Prostate gland (tissue), 2 donors: ENCODE data around the gene TGFB1I1. TPM values are rescaled to one million over a fixed set of nuclear protein-coding genes. Genes with fewer than 3 reads are reported as not detected.
"Not testable (repeated sequence)": the region's sequence is repeated elsewhere in the genome, so short reads cannot be mapped to it uniquely, and the experiment has no call there.

Source experiments
- DNase-seq: peaks from one replicate; pipeline ENCODE4 v3.0.0-alpha.2; 2019; ENCODE audit warnings: low spot score
- H3K27ac ChIP-seq, 2 donors: fragments of 200-600 bp; sonication (generic); 2 replicates each; pipeline ENCODE4 v1.5.1; 2017 to 2019
- H3K27me3 ChIP-seq: fragments of 200-600 bp; sonication (generic); replicated peaks from 2 replicates; pipeline ENCODE4 v1.5.1; 2019; ENCODE audit not compliant: insufficient read depth
- H3K36me3 ChIP-seq, 2 donors: fragments of 200-600 bp; sonication (generic); 1 replicate in 1 of 2; 2 replicates in 1 of 2; pipeline versions ENCODE4 v1.5.1 to v1.8.1; 2017 to 2019
- H3K4me1 ChIP-seq: fragments of 200-600 bp; sonication (generic); replicated peaks from 2 replicates; pipeline ENCODE4 v1.5.1; 2019
- H3K4me3 ChIP-seq, 2 donors: fragments of 200-600 bp; sonication (generic); 2 replicates each; pipeline ENCODE4 v1.5.1; 2017 to 2019
- H3K9me3 ChIP-seq: fragments of 200-600 bp; sonication (generic); 2 replicates; pipeline ENCODE4 v1.5.1; 2017
- CTCF ChIP-seq, 4 experiments: fragments of 200-600 bp in 2 of 4; fragments of 450-650 bp in 2 of 4; sonication (generic) in 2 of 4; IDR thresholded peaks; 1 replicate in 3 of 4; 2 replicates in 1 of 4; pipeline ENCODE4 v1.5.1; 2016 to 2019; ENCODE audit warnings: antibody characterized with exemption in 4 of 4, mild to moderate bottlenecking in 2 of 4, moderate library complexity in 2 of 4
- POLR2A ChIP-seq: fragments of 450-650 bp; IDR thresholded peaks from one replicate; pipeline ENCODE4 v1.6.1; 2016; ENCODE audit warnings: antibody characterized with exemption, mild to moderate bottlenecking
- POLR2AphosphoS5 ChIP-seq: sonication (generic); formaldehyde crosslinking; IDR thresholded peaks from one replicate; pipeline ENCODE4 v1.6.1; 2017; ENCODE audit warnings: antibody characterized with exemption
- WGBS: methylation state at CpG from one replicate; pipeline ENCODE4 v1.1.5; 2018; 5-methylcytosine and 5-hydroxymethylcytosine counted together
- intact Hi-C: fragments of 100-400 bp; cut with DNase I; formaldehyde crosslinking; loops from one replicate; pipeline ENCODE4 v1.14.2; 2022
- total RNA-seq, 2 donors: library from RNA; depleted of rRNA; stranded (reverse); fragments of >200 nt; gene quantifications; one replicate each; pipeline ENCODE4 v1.1.0, GENCODE V29; 2016

TGFB1I1 gene
- total RNA-seq, 2 donors from 2014 or later: 62.0 to 115 TPM

GRCh38 chr16:31435341-31436220 is 36.4 kb upstream of the TGFB1I1 start:
- intact Hi-C loops: no loop called here
- no peak overlapping the region for H3K4me3 ChIP-seq
- 91% methylated on average over 47 of the region's 47 CpGs for WGBS
- H3K27ac ChIP-seq: no peak overlapping the region
- H3K9me3 ChIP-seq: no peaks in the 10 kb centered on the region
- DNase-seq: no peak
- H3K27me3 ChIP-seq: no peaks in the 10 kb centered on the region
- H3K36me3 ChIP-seq: no peaks in the 10 kb centered on the region
- no peak for TF ChIP-seq CTCF (IDR thresholded peaks at IDR 0.05)
- no peak for TF ChIP-seq POLR2AphosphoS5
- TF ChIP-seq POLR2A: no peak
- H3K4me1 ChIP-seq: no peaks in the 10 kb centered on the region

GRCh38 chr16:31436221-31437045 is 35.5 kb upstream of the TGFB1I1 start:
- H3K4me1 ChIP-seq: no peaks in the 10 kb centered on the region
- H3K4me3 ChIP-seq: no peak overlapping the region
- intact Hi-C loops: no loop called here
- no peak for DNase-seq
- H3K36me3 ChIP-seq: no peaks in the 10 kb centered on the region
- 92% methylated on average over 32 of the region's 44 CpGs for WGBS
- H3K27me3 ChIP-seq: no peaks in the 10 kb centered on the region
- H3K27ac ChIP-seq: no peak overlapping the region
- H3K9me3 ChIP-seq: no peaks in the 10 kb centered on the region
- TF ChIP-seq CTCF (IDR thresholded peaks at IDR 0.05) (no peak), POLR2A (no peak), POLR2AphosphoS5 (no peak)

- no peaks in the 10 kb centered on the region for H3K4me1 ChIP-seq
- 53% methylated on average over 2 of the region's 2 CpGs for WGBS
- H3K36me3 ChIP-seq: no peaks in the 10 kb centered on the region
- TF ChIP-seq POLR2AphosphoS5 (no peak), POLR2A (no peak), CTCF (IDR thresholded peaks at IDR 0.05) (no peak)
- intact Hi-C loops: no loop called here
- H3K4me3 ChIP-seq: no peak overlapping the region
- H3K27me3 ChIP-seq: no peaks in the 10 kb centered on the region
- H3K27ac ChIP-seq: no peak overlapping the region
- DNase-seq: no peak
- no peaks in the 10 kb centered on the region for H3K9me3 ChIP-seq
These were observed 33.5 kb upstream of the TGFB1I1 start for GRCh38 chr16:31438414-31438813.

- intact Hi-C loops, H3K9me3 ChIP-seq, H3K27ac ChIP-seq, DNase-seq, H3K4me1 ChIP-seq, H3K4me3 ChIP-seq, H3K36me3 ChIP-seq, H3K27me3 ChIP-seq: not testable (repeated sequence)
- 62% methylated on average over 4 of the region's 4 CpGs for WGBS
These were observed 32.9 kb upstream of the TGFB1I1 start for GRCh38 chr16:31439023-31439422.

GRCh38 chr16:31439519-31439918 is 32.4 kb upstream of the TGFB1I1 start:
- intact Hi-C loops: no loop called here
- 83% methylated on average over 3 of the region's 3 CpGs for WGBS

More at GRCh38 chr16:31439519-31439918, 32.4 kb upstream of the TGFB1I1 start:
- TF ChIP-seq POLR2AphosphoS5: no peak
- TF ChIP-seq CTCF (IDR thresholded peaks at IDR 0.05): no peak
- TF ChIP-seq POLR2A: no peak
- H3K27ac ChIP-seq: no peak overlapping the region
- H3K36me3 ChIP-seq: no peaks in the 10 kb centered on the region
- no peaks in the 10 kb centered on the region for H3K4me1 ChIP-seq
- DNase-seq: no peak
- H3K9me3 ChIP-seq: no peaks in the 10 kb centered on the region
- no peak overlapping the region for H3K4me3 ChIP-seq
- H3K27me3 ChIP-seq: no peaks in the 10 kb centered on the region
